Thoracic aorta (tissue), 2 donors: ENCODE results near the gene CAB39L. TPM values are rescaled to one million over a fixed set of nuclear protein-coding genes. Genes with fewer than 3 reads are reported as not detected.
A peak's percentile ranks its signal among the peaks of the same experiment; 100 is the strongest.

Experiments used
- ATAC-seq: fragments of 150-250 bp; one replicate; pipeline ENCODE4 v1.8.0; 2017; ENCODE audit warnings: low read depth; ENCODE audit not compliant: insufficient number of reproducible peaks, low FRiP score
- DNase-seq: peaks from one replicate; pipeline ENCODE4 v3.0.0-alpha.2; 2020; ENCODE audit warnings: low spot score
- H3K27ac ChIP-seq, 2 donors: fragments of 200-600 bp; sonication (generic); 1 replicate in 1 of 2; 2 replicates in 1 of 2; pipeline ENCODE4 v1.5.1; 2016; ENCODE audit warnings: mild to moderate bottlenecking in 2 of 2, moderate library complexity in 2 of 2
- H3K27me3 ChIP-seq: fragments of 200-600 bp; sonication (generic); replicated peaks from 2 replicates; pipeline ENCODE4 v1.6.0; 2016; ENCODE audit warnings: mild to moderate bottlenecking; ENCODE audit not compliant: insufficient read depth
- H3K36me3 ChIP-seq: fragments of 200-600 bp; sonication (generic); one replicate; pipeline ENCODE4 v1.5.1; 2016
- H3K4me1 ChIP-seq, 2 donors: fragments of 200-600 bp; sonication (generic); 1 replicate in 1 of 2; 2 replicates in 1 of 2; pipeline versions ENCODE4 v1.5.1 to v1.6.0; 2016; ENCODE audit warnings: low read depth in 2 of 2, mild to moderate bottlenecking in 1 of 2; ENCODE audit not compliant: control insufficient read depth in 1 of 2
- H3K4me3 ChIP-seq: fragments of 200-600 bp; sonication (generic); 2 replicates; pipeline ENCODE4 v1.5.1; 2016; ENCODE audit warnings: mild to moderate bottlenecking
- H3K9me3 ChIP-seq: fragments of 200-600 bp; sonication (generic); 2 replicates; pipeline ENCODE4 v1.5.1; 2016
- total RNA-seq, 2 donors: library from RNA; depleted of rRNA; stranded (reverse); fragments of >200 nt; gene quantifications; one replicate each; pipeline versions ENCODE4 v1.1.0 to v1.2.3, GENCODE V29; 2016
- TF ChIP-seq, protein P1 (sequence below): fragments of 200-600 bp; sonication (generic); IDR thresholded peaks from one replicate; pipeline ENCODE4 v1.5.1; 2019; ENCODE audit warnings: antibody characterized with exemption

CAB39L gene
- total RNA-seq, 2 donors from 2014 or later = 38.7 to 46.7 TPM

DNA sequence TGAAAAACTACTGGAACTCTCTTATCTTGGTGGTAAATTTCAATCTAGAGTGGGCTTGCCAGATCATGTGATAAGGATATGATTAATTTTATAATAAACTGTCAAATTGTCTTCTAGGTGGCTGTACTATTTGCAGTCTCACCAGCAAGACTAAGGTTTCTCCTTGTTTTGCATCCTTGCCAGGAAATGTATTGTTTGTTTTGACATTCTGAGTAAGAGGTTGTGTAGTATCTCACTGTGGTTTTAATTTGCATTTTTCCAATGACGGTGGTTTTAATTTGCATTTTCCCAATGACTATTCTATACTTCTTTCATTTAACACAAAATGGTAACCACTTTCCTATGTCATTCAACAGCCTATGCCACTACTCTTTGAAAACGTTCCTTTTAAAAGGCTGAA, 2.0 kb downstream of the CAB39L start:
- H3K27ac ChIP-seq = no peak overlapping the region
- TF ChIP-seq, protein P1, sequence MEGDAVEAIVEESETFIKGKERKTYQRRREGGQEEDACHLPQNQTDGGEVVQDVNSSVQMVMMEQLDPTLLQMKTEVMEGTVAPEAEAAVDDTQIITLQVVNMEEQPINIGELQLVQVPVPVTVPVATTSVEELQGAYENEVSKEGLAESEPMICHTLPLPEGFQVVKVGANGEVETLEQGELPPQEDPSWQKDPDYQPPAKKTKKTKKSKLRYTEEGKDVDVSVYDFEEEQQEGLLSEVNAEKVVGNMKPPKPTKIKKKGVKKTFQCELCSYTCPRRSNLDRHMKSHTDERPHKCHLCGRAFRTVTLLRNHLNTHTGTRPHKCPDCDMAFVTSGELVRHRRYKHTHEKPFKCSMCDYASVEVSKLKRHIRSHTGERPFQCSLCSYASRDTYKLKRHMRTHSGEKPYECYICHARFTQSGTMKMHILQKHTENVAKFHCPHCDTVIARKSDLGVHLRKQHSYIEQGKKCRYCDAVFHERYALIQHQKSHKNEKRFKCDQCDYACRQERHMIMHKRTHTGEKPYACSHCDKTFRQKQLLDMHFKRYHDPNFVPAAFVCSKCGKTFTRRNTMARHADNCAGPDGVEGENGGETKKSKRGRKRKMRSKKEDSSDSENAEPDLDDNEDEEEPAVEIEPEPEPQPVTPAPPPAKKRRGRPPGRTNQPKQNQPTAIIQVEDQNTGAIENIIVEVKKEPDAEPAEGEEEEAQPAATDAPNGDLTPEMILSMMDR = no peak
- ATAC-seq (no peak), DNase-seq (no peak)
- no peak overlapping the region for H3K4me3 ChIP-seq
- H3K36me3 ChIP-seq = no peaks in the 10 kb centered on the region
- H3K27me3 ChIP-seq = no peaks in the 10 kb centered on the region
- peaks cover 14 to 19% of the 10 kb centered on the region in 2 donors for H3K4me1 ChIP-seq
- no peaks in the 10 kb centered on the region for H3K9me3 ChIP-seq

DNA sequence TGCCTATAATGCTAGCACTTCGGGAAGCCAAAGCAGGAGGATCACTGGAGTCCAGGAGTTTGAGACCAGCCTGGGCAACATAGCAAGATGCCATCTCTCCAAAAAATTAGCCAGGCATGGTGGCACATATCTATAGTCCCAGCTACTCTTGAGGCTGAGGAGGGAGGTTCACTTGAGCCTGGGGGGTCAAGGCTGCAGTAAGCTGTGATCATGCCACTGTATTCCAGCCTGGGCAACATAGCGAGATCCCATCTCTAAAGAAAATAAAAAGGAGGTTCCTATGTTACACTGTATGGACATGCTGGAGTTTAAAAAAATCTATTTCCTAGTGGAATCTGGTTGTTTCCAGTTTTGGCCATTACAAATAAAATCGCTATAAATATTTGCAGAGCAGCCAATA, 2.6 kb downstream of the CAB39L start:
- Histone ChIP-seq H3K27me3 (no peaks in the 10 kb centered on the region), H3K36me3 (no peaks in the 10 kb centered on the region), H3K4me1 (peaks cover 14 to 16% of the 10 kb centered on the region in 2 donors), H3K27ac (no peak overlapping the region), H3K4me3 (no peak overlapping the region), H3K9me3 (no peaks in the 10 kb centered on the region)
- ATAC-seq (no peak), DNase-seq (no peak)
- TF ChIP-seq, protein P1 = no peak

DNA sequence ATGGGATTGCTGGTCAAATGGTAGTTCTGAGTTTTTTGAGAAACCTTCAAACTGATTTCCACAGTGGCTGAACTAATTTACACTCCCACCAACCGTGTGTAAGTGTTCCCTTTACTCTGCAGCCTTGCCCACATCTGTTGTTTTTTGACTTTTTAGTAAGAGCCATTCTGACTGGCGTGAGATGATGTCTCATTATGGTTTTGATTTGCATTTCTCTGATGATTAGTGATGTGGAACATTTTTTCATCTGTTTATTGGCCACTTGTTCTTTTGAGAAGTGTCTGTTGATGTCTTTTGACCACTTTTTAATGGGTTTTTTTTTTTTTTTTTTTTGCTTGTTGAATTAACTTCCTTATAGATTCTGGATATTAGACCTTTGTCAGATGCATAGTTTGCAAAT, 4.3 kb downstream of the CAB39L start:
- Histone ChIP-seq H3K4me1 (peaks cover 3 to 10% of the 10 kb centered on the region in 2 donors), H3K9me3 (no peaks in the 10 kb centered on the region), H3K27ac (no peak overlapping the region), H3K27me3 (no peaks in the 10 kb centered on the region), H3K4me3 (no peak overlapping the region), H3K36me3 (no peaks in the 10 kb centered on the region)
- no peak for DNase-seq
- ATAC-seq = no peak
- TF ChIP-seq, protein P1 = no peak

DNA sequence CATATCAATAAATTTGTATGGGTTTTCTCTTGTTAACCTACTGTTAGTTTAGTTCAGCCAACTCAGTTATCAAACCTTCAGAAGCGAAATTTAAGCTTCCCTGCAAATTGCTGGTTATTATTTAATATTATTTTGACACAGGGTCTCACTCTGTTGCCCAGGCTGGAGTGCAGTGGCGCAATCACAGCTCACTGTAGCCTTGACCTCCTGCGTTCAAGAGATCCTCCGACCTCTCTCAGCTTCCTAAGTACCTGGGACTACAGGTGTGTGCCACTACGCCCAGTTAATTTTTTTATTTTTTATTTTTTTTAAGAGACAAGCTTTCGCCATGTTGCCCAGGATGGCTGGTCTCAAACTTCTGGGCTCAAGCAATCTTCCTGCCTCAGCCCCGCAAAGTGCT, 6.2 kb downstream of the CAB39L start:
- H3K36me3 ChIP-seq = no peaks in the 10 kb centered on the region
- no peaks in the 10 kb centered on the region for H3K27me3 ChIP-seq
- ATAC-seq (no peak), DNase-seq (no peak)
- H3K27ac ChIP-seq = peak overlapping the region in 1 of 2 donors; percentile 69
- H3K9me3 ChIP-seq = no peaks in the 10 kb centered on the region
- no peak overlapping the region for H3K4me3 ChIP-seq
- H3K4me1 ChIP-seq = peaks cover under 1 to 10% of the 10 kb centered on the region in 2 donors
- TF ChIP-seq, protein P1 = no peak

DNA sequence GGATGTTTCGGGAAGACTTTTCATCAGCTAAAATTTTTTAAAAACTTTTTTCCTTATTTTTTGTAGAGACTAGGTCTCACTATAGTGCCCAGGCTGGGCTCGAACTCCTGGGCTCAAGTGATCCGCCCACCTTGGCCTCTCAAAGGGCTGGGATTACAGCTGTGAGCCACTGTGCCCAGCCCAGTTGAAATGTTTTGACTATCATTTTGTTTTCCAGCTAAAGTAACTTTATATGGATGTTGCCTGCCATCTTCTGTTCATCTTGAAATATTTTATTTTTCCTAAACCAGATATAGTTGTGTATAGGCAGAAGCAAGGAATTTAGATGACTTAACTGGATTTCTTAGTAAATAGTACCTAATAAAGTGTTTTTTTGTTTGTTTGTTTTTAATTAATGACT, 7.0 kb downstream of the CAB39L start:
- H3K27me3 ChIP-seq = no peaks in the 10 kb centered on the region
- H3K4me3 ChIP-seq = peak overlapping the region; percentile 7
- peak overlapping the region; percentile 67 to 69 for H3K27ac ChIP-seq
- H3K9me3 ChIP-seq = no peaks in the 10 kb centered on the region
- H3K36me3 ChIP-seq = no peaks in the 10 kb centered on the region
- TF ChIP-seq, protein P1 = no peak
- DNase-seq (no peak), ATAC-seq (peak; percentile 53)
- peaks cover 0 to 10% of the 10 kb centered on the region in 2 donors for H3K4me1 ChIP-seq
